HUDEP-2 (cell line): Measurements from ENCODE around the gene BACH2.
A peak's percentile ranks its signal among the peaks of the same experiment; 100 is the strongest.
"Not testable (repeated sequence)": the region's sequence is repeated elsewhere in the genome, so short reads cannot be mapped to it uniquely, and the experiment has no call there.

Source experiments
- DNase-seq, 76 experiments: peaks; one replicate each; lab custom pipeline; 2025; ENCODE audit not compliant: unreplicated experiment in 76 of 76; lab: John Stamatoyannopoulos, UW

Gene BACH2

DNA sequence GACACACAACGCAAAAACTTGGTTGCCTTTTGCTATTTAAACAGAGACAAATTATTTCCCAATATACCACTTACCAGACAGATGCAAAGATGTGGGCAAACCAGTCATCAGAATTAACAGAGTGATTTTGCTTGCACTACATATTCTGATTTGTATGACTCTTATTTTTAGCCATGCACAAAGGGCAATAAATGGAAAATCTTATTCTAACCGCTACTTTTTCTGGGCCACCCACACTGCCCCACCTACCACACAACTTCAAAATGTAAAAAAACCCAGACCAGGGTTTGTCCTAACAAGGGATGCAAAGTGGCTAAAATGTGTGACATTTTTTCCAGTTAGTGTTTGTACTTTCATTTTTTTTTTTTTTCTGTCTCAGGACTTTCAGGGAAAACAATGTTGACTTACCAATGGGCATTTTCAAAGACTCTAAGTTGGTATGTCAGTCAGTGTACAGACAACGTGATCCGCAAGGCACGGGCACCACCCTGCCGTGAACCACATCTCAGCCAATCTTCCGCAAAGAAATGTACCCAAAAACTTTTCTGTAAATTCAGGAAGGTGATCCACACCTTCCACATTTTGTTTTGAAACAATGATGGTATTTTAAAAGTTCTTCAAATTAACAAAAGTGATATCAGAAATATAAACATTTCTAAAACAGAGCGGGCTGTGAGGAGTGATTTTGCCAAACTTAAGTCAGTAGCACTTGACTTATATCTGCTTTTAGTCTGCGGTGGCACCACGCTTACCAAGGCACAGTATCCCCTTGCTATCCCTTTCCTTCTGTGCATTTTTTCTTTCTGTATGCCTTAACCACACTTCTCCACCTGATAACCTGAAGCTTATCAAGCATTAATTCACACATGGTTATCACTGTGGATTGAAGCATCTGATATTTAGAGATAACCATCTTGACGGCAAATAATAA, 216.8 kb downstream of the BACH2 start:
- DNase-seq: no peak

- DNase-seq: peak in 2 of 76 experiments; percentile 25 to 28
These were observed 217.9 kb downstream of the BACH2 start for GRCh38 chr6:90078513-90079289.

GRCh38 chr6:90076511-90077415, 219.9 kb downstream of the BACH2 start:
- no peak for DNase-seq

DNA sequence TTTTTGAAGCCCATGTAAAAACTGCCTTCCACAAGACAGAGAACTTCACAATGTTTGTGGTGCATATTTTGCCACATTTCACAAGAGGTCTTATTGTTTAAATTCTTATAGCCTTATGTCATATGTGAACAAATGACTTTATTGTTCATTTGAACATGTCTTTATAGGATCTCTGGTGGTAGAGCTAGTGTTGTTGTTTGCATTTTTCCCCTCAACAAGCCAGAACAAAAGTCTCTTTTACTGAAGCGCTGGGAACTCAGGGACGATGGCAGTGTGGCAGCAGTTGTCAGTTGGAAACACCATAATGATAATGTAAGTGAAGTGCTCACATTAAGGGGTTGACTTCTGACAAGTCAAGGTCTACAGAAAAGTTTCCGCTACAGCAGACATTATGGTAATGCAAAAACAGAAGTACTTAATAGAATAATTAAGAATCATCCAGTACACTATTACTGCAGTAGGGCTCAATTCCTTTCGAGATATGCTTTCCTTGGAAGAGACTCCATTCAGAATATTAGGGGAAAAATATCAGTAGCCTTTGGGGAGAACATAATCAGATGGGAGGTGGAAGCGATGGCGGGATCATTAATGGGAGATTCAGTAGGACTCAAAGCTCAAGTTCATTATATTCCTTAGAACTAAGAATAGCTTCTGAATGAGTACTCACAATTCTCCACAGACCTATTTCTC, 222.3 kb downstream of the BACH2 start:
- no peak for DNase-seq

DNA sequence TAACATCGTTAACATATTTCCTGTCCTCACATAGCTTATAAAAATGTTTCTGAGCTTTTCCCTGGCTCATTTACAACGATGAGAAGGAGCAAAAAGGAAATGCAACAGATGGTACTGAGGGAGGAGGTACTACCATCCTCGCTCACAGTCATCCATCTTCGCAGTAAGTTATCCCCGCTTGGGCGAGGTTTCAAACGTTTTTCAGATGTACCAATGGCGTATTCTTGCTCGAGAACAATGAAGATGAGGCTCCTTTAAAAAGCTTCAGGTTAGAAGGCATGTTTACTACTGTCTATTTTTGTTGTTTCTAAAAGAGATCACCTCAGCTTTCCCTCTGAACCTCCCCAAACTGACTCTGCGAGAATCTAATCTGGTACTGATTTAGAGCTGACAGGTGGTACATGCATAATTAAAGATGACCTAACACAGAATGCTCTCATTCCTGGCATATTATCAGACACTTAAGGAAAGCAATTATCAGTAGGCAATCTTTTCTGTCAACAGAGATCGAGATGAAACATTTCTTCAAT, 223.6 kb downstream of the BACH2 start:
- DNase-seq: no peak

- no peak for DNase-seq
These were observed 224.1 kb downstream of the BACH2 start for GRCh38 chr6:90072501-90072900.

GRCh38 chr6:90068703-90069523, 227.7 kb downstream of the BACH2 start:
- no peak for DNase-seq

DNA sequence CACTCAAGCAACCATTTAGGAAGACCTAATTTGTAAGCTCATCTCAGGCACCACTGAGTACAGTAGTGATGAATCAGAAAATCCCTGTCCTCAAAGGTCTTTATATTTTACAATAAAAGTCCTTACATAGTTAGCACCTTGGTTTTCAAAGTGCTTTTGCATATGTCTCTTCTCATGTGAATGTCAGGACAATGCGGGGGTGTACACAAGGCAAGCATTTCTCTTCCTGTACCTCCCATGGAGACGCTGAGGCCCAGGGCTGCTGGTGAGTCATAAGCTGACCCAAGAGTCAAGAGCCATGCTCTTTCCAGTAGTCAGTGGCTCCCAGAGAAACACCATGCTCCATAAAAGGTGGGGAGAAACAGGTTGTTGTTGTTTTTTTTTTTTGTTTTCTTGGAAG, 228.4 kb downstream of the BACH2 start:
- DNase-seq: peak in 1 of 76 experiments; percentile 18

GRCh38 chr6:90066697-90067096, 229.9 kb downstream of the BACH2 start:
- no peak for DNase-seq

- no peak for DNase-seq
These were observed 231.5 kb downstream of the BACH2 start for GRCh38 chr6:90065173-90065572.

- no peak for DNase-seq
These were observed 234.0 kb downstream of the BACH2 start for GRCh38 chr6:90062667-90063066.

GRCh38 chr6:90062051-90062450, 234.6 kb downstream of the BACH2 start:
- no peak for DNase-seq

- DNase-seq: not testable (repeated sequence)
These were observed 237.5 kb downstream of the BACH2 start for GRCh38 chr6:90059178-90059577.

GRCh38 chr6:90055924-90056323, 240.7 kb downstream of the BACH2 start:
- DNase-seq: not testable (repeated sequence)

GRCh38 chr6:90054193-90054592, 242.4 kb downstream of the BACH2 start:
- DNase-seq: not testable (repeated sequence)

GRCh38 chr6:90053614-90054013, 243.0 kb downstream of the BACH2 start:
- DNase-seq: no peak

DNA sequence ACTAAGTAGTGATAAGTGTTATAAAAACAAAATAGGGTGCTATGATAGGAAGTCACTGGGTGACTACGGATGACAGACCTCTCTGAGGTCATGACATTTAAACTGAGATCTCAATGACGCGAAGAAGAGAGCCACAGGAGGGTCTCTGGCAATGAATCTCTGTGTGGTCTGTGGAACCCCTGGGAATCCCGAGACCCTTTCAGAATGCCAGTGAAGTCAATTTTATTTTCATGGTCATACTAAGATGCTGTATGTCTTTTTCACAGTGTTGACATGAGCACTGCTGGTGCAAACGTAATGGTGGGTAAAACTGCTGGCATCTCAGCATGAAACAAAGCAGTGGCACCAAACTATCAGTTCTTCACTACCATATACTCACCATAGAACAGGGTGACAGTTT, 247.3 kb downstream of the BACH2 start:
- DNase-seq: no peak

DNA sequence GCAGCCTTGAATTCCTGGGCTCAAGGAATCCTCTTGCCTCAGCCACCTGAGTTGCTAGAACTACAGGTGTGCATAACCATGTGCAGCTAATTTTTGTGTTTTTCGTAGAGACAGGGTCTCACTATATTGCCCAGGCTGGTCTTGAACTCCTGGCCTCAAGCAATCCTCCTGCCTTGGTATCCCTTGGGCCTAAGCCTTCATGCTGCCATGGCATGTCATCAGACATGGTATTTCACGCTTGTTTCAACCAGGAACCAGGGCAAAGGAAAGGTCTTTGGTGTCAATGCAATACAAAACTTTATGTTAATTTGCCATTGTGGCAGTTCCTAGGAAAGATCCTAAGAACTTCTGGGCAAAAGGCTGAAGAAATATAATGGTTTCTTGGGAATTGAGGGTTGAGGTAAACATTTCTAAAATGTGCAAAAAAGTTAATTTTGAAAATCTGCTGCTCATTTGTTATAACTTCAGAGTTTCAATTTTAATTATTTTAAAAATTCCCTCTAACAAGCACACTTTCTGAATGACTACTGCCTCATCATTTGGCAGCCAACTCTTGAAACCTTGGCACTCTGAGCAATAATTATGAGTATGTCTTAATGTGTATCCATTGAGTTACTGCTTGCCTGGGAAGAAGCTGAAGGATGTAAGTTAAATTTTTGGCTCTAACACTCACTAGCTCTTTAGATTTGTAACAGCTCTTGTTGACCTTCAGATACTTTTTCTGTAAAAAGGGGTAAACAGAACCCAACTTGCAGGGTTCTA, 248.3 kb downstream of the BACH2 start:
- no peak for DNase-seq
